ENCODE measurements around the gene BIN2.

Gene BIN2

DNA sequence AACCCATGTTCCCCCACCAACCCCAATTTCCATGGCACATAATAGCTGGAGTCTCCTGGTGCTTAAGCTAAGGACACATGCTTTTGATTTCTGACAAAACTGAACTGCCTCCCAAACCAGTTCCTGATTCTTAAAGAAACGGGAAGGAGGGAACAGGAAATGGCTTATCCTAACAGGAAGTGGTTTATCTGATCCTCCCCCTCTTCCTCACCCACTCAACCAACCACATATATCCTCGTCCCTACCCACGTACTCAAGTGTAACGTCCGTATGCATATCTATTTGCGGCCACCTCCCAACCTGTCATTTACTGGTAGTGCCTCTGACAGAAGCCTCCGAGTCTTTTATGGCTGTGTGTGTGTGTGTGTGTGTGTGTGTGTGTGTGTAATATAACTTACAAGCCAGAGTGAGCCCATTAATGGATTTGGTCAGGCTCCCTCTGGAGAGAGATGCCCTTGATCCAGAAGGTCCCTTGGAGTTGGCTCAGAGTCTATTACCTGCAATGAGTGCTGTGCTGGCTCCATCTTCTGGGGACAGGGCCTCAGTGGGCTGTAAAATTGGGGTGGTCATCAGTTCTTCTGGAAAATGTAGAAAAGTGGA lies 77.6 kb downstream of the BIN2 start:
- H3K27me3 ChIP-seq (ENCODE audit: insufficient read depth, low read depth), result no peaks in the 10 kb centered on the region
- no peaks in the 10 kb centered on the region for H3K4me1 ChIP-seq (ENCODE audit: low read depth, poor library complexity, severe bottlenecking)
- no peak overlapping the region for H3K9ac ChIP-seq
- 0 out of 2 replicates have a peak, but pooled peaks cover 2% of the 10 kb centered on the region for H3K36me3 ChIP-seq (ENCODE audit: insufficient read depth)
- H3K4me3 ChIP-seq (IDR thresholded peaks at IDR 0.05; ENCODE audit: insufficient read depth, low read depth, low read length), result no peak overlapping the region
- H4K20me1 ChIP-seq (ENCODE audit: insufficient read depth), result no peaks in the 10 kb centered on the region
- H3K4me2 ChIP-seq, result no peak overlapping the region
- TF ChIP-seq, protein P1, sequence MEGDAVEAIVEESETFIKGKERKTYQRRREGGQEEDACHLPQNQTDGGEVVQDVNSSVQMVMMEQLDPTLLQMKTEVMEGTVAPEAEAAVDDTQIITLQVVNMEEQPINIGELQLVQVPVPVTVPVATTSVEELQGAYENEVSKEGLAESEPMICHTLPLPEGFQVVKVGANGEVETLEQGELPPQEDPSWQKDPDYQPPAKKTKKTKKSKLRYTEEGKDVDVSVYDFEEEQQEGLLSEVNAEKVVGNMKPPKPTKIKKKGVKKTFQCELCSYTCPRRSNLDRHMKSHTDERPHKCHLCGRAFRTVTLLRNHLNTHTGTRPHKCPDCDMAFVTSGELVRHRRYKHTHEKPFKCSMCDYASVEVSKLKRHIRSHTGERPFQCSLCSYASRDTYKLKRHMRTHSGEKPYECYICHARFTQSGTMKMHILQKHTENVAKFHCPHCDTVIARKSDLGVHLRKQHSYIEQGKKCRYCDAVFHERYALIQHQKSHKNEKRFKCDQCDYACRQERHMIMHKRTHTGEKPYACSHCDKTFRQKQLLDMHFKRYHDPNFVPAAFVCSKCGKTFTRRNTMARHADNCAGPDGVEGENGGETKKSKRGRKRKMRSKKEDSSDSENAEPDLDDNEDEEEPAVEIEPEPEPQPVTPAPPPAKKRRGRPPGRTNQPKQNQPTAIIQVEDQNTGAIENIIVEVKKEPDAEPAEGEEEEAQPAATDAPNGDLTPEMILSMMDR (conservative IDR thresholded peaks at IDR 0.05; ENCODE audit: low read depth, low read length), result no peak
- H3K27ac ChIP-seq, result no peak overlapping the region
- H2AFZ ChIP-seq (ENCODE audit: low read depth), result no peak overlapping the region
- no peaks in the 10 kb centered on the region for H3K79me2 ChIP-seq (ENCODE audit: insufficient read depth, low read depth)

DNA sequence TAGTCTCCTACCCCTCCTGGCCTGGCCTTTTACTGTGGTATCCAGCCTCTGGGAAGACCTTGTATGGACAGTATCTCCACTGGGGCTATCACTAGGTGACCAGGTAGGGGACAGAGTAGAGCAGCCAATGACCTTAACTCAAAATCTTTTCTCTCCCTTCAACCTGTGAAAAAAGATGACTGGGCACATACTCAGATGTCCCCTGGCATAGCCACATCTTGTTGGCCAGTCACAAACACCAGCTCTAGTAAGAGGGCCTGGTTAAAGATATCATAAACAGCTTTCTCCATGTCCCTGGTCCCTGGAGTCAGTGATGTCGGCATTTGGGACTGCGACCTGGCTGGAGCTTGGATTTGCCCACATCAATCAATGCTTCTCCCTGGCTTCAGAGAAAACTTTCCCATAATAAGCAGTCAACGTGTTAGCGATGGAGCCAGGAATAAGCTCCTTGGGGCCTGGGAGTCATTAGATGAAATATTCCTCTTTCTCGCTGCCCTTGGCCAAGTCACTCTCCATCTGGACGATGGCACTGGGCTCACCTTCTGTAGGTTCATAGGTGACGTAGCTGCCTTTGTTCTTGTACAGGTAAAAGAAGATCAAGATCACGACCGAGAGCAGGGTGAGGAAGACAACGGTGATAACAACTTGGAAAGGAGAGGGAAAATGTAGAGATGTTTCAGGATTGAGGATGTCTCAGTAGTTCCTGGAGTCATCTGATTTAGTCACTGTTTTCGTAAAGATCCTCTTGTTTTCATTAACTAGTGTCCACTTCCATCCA lies 78.3 kb downstream of the BIN2 start:
- Histone ChIP-seq H3K4me3 (IDR thresholded peaks at IDR 0.05; ENCODE audit: insufficient read depth, low read depth, low read length) (no peak overlapping the region), H3K36me3 (ENCODE audit: insufficient read depth) (peaks cover 7% of the 10 kb centered on the region; the same call in 1 of the 2 replicates), H3K4me2 (no peak overlapping the region), H3K9ac (no peak overlapping the region), H2AFZ (ENCODE audit: low read depth) (no peak overlapping the region), H4K20me1 (ENCODE audit: insufficient read depth) (no peaks in the 10 kb centered on the region), H3K4me1 (ENCODE audit: low read depth, poor library complexity, severe bottlenecking) (peaks cover 4% of the 10 kb centered on the region), H3K27ac (no peak overlapping the region), H3K79me2 (ENCODE audit: insufficient read depth, low read depth) (no peaks in the 10 kb centered on the region; the same call in 1 of the 2 replicates), H3K27me3 (ENCODE audit: insufficient read depth, low read depth) (no peaks in the 10 kb centered on the region)
- TF ChIP-seq, protein P1 (conservative IDR thresholded peaks at IDR 0.05; ENCODE audit: low read depth, low read length), result no peak

DNA sequence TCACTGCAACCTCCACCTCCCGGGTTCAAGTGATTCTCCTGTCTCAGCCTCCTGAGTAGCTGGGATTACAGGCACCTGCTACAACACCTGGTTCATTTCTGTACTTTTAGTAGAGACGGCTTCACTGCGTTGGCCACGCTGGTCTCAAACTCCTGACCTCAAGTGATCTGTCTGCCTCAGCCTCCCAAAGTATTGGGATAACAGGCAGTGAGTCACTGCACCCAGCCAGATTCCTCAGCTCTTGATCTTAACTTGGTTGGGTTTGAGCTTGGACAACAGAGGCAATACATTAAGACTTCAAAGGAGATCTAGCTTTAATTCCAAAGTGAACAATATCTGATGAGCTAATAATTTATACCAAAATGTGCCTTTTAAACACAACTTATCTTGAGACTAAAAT lies 79.7 kb downstream of the BIN2 start:
- H3K4me2 ChIP-seq, result no peak overlapping the region
- no peak overlapping the region for H2AFZ ChIP-seq (ENCODE audit: low read depth)
- TF ChIP-seq, protein P1 (conservative IDR thresholded peaks at IDR 0.05; ENCODE audit: low read depth, low read length), result no peak
- H4K20me1 ChIP-seq (ENCODE audit: insufficient read depth), result no peaks in the 10 kb centered on the region
- H3K79me2 ChIP-seq (ENCODE audit: insufficient read depth, low read depth), result peaks cover 14% of the 10 kb centered on the region
- H3K4me1 ChIP-seq (ENCODE audit: low read depth, poor library complexity, severe bottlenecking), result peaks cover 14% of the 10 kb centered on the region
- H3K36me3 ChIP-seq (ENCODE audit: insufficient read depth), result peaks cover 7% of the 10 kb centered on the region; the same call in 1 of the 2 replicates
- H3K4me3 ChIP-seq (IDR thresholded peaks at IDR 0.05; ENCODE audit: insufficient read depth, low read depth, low read length), result no peak overlapping the region
- no peaks in the 10 kb centered on the region for H3K27me3 ChIP-seq (ENCODE audit: insufficient read depth, low read depth)
- H3K9ac ChIP-seq, result no peak overlapping the region
- no peak overlapping the region for H3K27ac ChIP-seq

DNA sequence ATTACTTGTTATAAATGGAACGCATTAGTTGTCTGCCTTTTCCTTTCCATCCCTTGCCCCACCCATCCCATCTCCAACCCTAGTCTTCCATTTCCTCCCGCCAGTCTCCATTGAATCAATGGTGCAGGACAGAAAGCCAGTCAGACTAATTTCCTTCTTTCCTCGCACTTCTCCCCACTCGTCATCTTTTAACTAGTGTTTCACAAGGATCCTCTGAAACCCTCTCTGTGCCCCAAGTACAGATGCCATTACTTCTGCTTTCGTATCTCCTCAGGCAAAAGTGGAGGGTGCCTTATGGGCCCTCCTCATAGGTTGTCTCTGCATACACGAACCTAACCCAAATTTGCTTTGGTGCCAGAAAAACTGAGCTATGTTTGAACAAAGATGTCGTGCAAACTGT lies 81.1 kb downstream of the BIN2 start:
- no peak overlapping the region for H3K9ac ChIP-seq
- H2AFZ ChIP-seq (ENCODE audit: low read depth), result no peak overlapping the region
- peaks cover 16% of the 10 kb centered on the region for H3K79me2 ChIP-seq (ENCODE audit: insufficient read depth, low read depth)
- H4K20me1 ChIP-seq (ENCODE audit: insufficient read depth), result no peaks in the 10 kb centered on the region
- no peaks in the 10 kb centered on the region for H3K27me3 ChIP-seq (ENCODE audit: insufficient read depth, low read depth)
- peaks cover 7% of the 10 kb centered on the region; the same call in 1 of the 2 replicates for H3K36me3 ChIP-seq (ENCODE audit: insufficient read depth)
- H3K27ac ChIP-seq, result no peak overlapping the region
- H3K4me1 ChIP-seq (ENCODE audit: low read depth, poor library complexity, severe bottlenecking), result peaks cover 17% of the 10 kb centered on the region
- H3K4me3 ChIP-seq (IDR thresholded peaks at IDR 0.05; ENCODE audit: insufficient read depth, low read depth, low read length), result no peak overlapping the region
- TF ChIP-seq, protein P1 (conservative IDR thresholded peaks at IDR 0.05; ENCODE audit: low read depth, low read length), result no peak
- H3K4me2 ChIP-seq, result no peak overlapping the region
